GM23248 (cell line): Measurements from ENCODE around the gene DIAPH1. TPM values are rescaled to one million over a fixed set of nuclear protein-coding genes. Genes with fewer than 3 reads are reported as not detected.

ENCODE experiments used
- DNase-seq: peaks from one replicate; pipeline ENCODE4 v3.0.0-alpha.2; 2015
- H2AFZ ChIP-seq: fragments of 200-600 bp; sonication (generic); 2 replicates; pipeline ENCODE4 v1.6.1; 2016; ENCODE audit warnings: antibody characterized with exemption
- H3F3A ChIP-seq: fragments of 200-600 bp; sonication (generic); 2 replicates; pipeline ENCODE4 v1.6.1; 2016; ENCODE audit warnings: mild to moderate bottlenecking, antibody characterized with exemption, mixed run types; ENCODE audit not compliant: insufficient read depth
- H3K27ac ChIP-seq: fragments of 200-600 bp; sonication (generic); 2 replicates; pipeline ENCODE4 v1.5.1; 2016; ENCODE audit warnings: mild to moderate bottlenecking
- H3K27me3 ChIP-seq: fragments of 200-600 bp; sonication (generic); replicated peaks from 2 replicates; pipeline ENCODE4 v1.6.1; 2016; ENCODE audit warnings: mild to moderate bottlenecking; ENCODE audit not compliant: insufficient read depth
- H3K36me3 ChIP-seq: fragments of 200-600 bp; sonication (generic); 2 replicates; pipeline ENCODE4 v1.6.1; 2016; ENCODE audit warnings: low read depth, mild to moderate bottlenecking
- H3K4me1 ChIP-seq: fragments of 200-600 bp; sonication (generic); 2 replicates; pipeline ENCODE4 v1.6.1; 2016; ENCODE audit warnings: mild to moderate bottlenecking; ENCODE audit not compliant: insufficient read depth
- H3K4me2 ChIP-seq: fragments of 200-600 bp; sonication (generic); one replicate; pipeline ENCODE4 v1.6.1; 2016; ENCODE audit warnings: mild to moderate bottlenecking; ENCODE audit not compliant: unreplicated experiment
- H3K4me3 ChIP-seq: fragments of 200-600 bp; sonication (generic); 2 replicates; pipeline ENCODE4 v1.5.1; 2016; ENCODE audit warnings: mild to moderate bottlenecking
- H3K79me2 ChIP-seq: fragments of 200-600 bp; sonication (generic); 2 replicates; pipeline ENCODE4 v1.6.1; 2016; ENCODE audit warnings: mild to moderate bottlenecking; ENCODE audit not compliant: insufficient read depth
- H3K9ac ChIP-seq: fragments of 200-600 bp; sonication (generic); 2 replicates; pipeline ENCODE4 v1.6.1; 2016; ENCODE audit warnings: mild to moderate bottlenecking
- H3K9me2 ChIP-seq: fragments of 200-600 bp; sonication (generic); 2 replicates; pipeline ENCODE4 v1.6.1; 2016; ENCODE audit warnings: mixed run types, mild to moderate bottlenecking, moderate library complexity; ENCODE audit not compliant: insufficient read depth
- H3K9me3 ChIP-seq: fragments of 200-600 bp; sonication (generic); one replicate; pipeline ENCODE4 v1.6.1; 2017; ENCODE audit warnings: low read depth
- H4K20me1 ChIP-seq: fragments of 200-600 bp; sonication (generic); 2 replicates; pipeline ENCODE4 v1.6.0; 2016; ENCODE audit not compliant: insufficient read depth
- EZH2 ChIP-seq: fragments of 200-600 bp; sonication (generic); IDR thresholded peaks from 2 replicates; pipeline ENCODE4 v1.6.1; 2018; ENCODE audit warnings: antibody characterized with exemption, mild to moderate bottlenecking; ENCODE audit not compliant: insufficient read depth, poor library complexity, severe bottlenecking
- EZH2phosphoT487 ChIP-seq: fragments of 200-600 bp; sonication (generic); IDR thresholded peaks from 2 replicates; pipeline ENCODE4 v1.6.1; 2018; ENCODE audit warnings: antibody characterized with exemption, moderate library complexity, mild to moderate bottlenecking, low read depth; ENCODE audit not compliant: insufficient read depth
- WGBS, 2 experiments: methylation state at CpG; one replicate each; pipeline ENCODE4 v1.1.6; 2015 to 2017; ENCODE audit warnings: low lambda C conversion rate in 2 of 2, low coverage in 1 of 2; ENCODE audit errors: missing lambda C conversion rate in 2 of 2; 5-methylcytosine and 5-hydroxymethylcytosine counted together
- in situ Hi-C: fragments of 300-500 bp; cut with MboI; formaldehyde crosslinking; loops from 2 replicates; pipeline ENCODE4 v1.15.0; 2020
- polyA plus RNA-seq: library from polyadenylated mRNA; unstranded; fragments of >200 nt; fragmentation: Nextera tagmentation; extraction: Ambion mirVana; gene quantifications from 2 replicates; pipeline ENCODE4 v1.2.1, GENCODE V29; 2016
- total RNA-seq: library from RNA; depleted of rRNA; stranded (reverse); fragments of >200 nt; shearing (Covaris generic); gene quantifications from 2 replicates; pipeline ENCODE4 v1.2.3, GENCODE V29; 2014

The DIAPH1 gene
- total and polyA plus RNA-seq, 2 experiments from 2014 or later: 26.0 to 34.4 TPM

- Histone ChIP-seq H2AFZ (no peak overlapping the region), H3K4me1 (peaks cover 5% of the 10 kb centered on the region), H4K20me1 (no peaks in the 10 kb centered on the region), H3K36me3 (peaks cover 7% of the 10 kb centered on the region), H3F3A (peaks cover 16% of the 10 kb centered on the region), H3K4me2 (no peak overlapping the region), H3K79me2 (0 out of 2 replicates have a peak, but pooled peaks cover 9% of the 10 kb centered on the region), H3K9ac (no peak overlapping the region), H3K9me3 (no peaks in the 10 kb centered on the region), H3K9me2 (no peaks in the 10 kb centered on the region), H3K4me3 (no peak overlapping the region), H3K27ac (no peak overlapping the region), H3K27me3 (no peaks in the 10 kb centered on the region)
- no peak for DNase-seq
- 97 to 100% methylated on average over 4 of the region's 4 CpGs for WGBS, 2 experiments
- TF ChIP-seq EZH2 (no peak), EZH2phosphoT487 (no peak)
- in situ Hi-C loops: no loop called here
Observed at GRCh38 chr5:141534492-141535213, 84.1 kb downstream of the DIAPH1 start.

GRCh38 chr5:141533897-141534296, 84.9 kb downstream of the DIAPH1 start:
- Histone ChIP-seq H3K9me3 (no peaks in the 10 kb centered on the region), H3K27me3 (no peaks in the 10 kb centered on the region), H3K79me2 (0 out of 2 replicates have a peak, but pooled peaks cover 9% of the 10 kb centered on the region), H3K9me2 (no peaks in the 10 kb centered on the region), H3K27ac (no peak overlapping the region), H3K4me3 (no peak overlapping the region), H3F3A (peaks cover 23% of the 10 kb centered on the region), H3K9ac (no peak overlapping the region), H3K36me3 (peaks cover 7% of the 10 kb centered on the region), H3K4me2 (no peak overlapping the region), H2AFZ (no peak overlapping the region), H4K20me1 (no peaks in the 10 kb centered on the region), H3K4me1 (peaks cover 12% of the 10 kb centered on the region)
- no peak for TF ChIP-seq EZH2phosphoT487
- no peak for TF ChIP-seq EZH2
- DNase-seq: no peak
- in situ Hi-C loops: no loop called here
- 70 to 100% methylated on average over 1 of the region's 1 CpG for WGBS, 2 experiments

GRCh38 chr5:141532726-141533125, 86.1 kb downstream of the DIAPH1 start:
- no peak overlapping the region for H2AFZ ChIP-seq
- in situ Hi-C loops: no loop called here
- H3F3A ChIP-seq: peaks cover 35% of the 10 kb centered on the region
- H3K27me3 ChIP-seq: no peaks in the 10 kb centered on the region
- DNase-seq: no peak
- H3K79me2 ChIP-seq: 0 out of 2 replicates have a peak, but pooled peaks cover 9% of the 10 kb centered on the region
- H3K27ac ChIP-seq: no peak overlapping the region
- TF ChIP-seq EZH2 (no peak), EZH2phosphoT487 (no peak)
- no peaks in the 10 kb centered on the region for H4K20me1 ChIP-seq
- no peaks in the 10 kb centered on the region for H3K9me3 ChIP-seq
- H3K9ac ChIP-seq: no peak overlapping the region
- H3K36me3 ChIP-seq: peaks cover 7% of the 10 kb centered on the region
- WGBS, 2 experiments: 98 to 100% methylated on average over 1 of the region's 1 CpG
- peaks cover 24% of the 10 kb centered on the region for H3K4me1 ChIP-seq
- H3K4me2 ChIP-seq: no peak overlapping the region
- no peak overlapping the region for H3K4me3 ChIP-seq
- H3K9me2 ChIP-seq: no peaks in the 10 kb centered on the region

GRCh38 chr5:141529873-141530272, 88.9 kb downstream of the DIAPH1 start:
- in situ Hi-C loops: no loop called here
- H3K4me2 ChIP-seq: no peak overlapping the region
- peak overlapping the region; percentile 63; the same call in 1 of the 2 replicates for H3K9ac ChIP-seq
- H3K4me1 ChIP-seq: peaks cover 40% of the 10 kb centered on the region
- peak overlapping the region; percentile 90 for H3K27ac ChIP-seq
- H3K36me3 ChIP-seq: peaks cover 7% of the 10 kb centered on the region
- H3K79me2 ChIP-seq: 0 out of 2 replicates have a peak, but pooled peaks cover 9% of the 10 kb centered on the region
- H2AFZ ChIP-seq: no peak overlapping the region
- H4K20me1 ChIP-seq: no peaks in the 10 kb centered on the region
- H3K9me3 ChIP-seq: no peaks in the 10 kb centered on the region
- no peak for DNase-seq
- TF ChIP-seq EZH2phosphoT487 (no peak), EZH2 (no peak)
- H3K9me2 ChIP-seq: no peaks in the 10 kb centered on the region
- H3F3A ChIP-seq: peaks cover 58% of the 10 kb centered on the region
- 96 to 98% methylated on average over 7 of the region's 7 CpGs for WGBS, 2 experiments
- H3K4me3 ChIP-seq: no peak overlapping the region
- H3K27me3 ChIP-seq: no peaks in the 10 kb centered on the region
